HTERT RPE-1 (cell line): ENCODE measurements around the gene RAB9A.
"Not testable (repeated sequence)": the region's sequence is repeated elsewhere in the genome, so short reads cannot be mapped to it uniquely, and the experiment has no call there.

ENCODE experiments used
- in situ Hi-C: fragments of 300-500 bp; cut with MboI; formaldehyde crosslinking; loops from 4 replicates; pipeline ENCODE4 v1.14.3; 2020; ENCODE audit warnings: low sequenced_read_pairs

The RAB9A gene

GRCh38 chrX:13688958-13689740 is at the start of gene RAB9A:
Gene RAB9A (plus strand): TSS chrX:13689128. CDS start chrX:13708747, 19,619 bp downstream.
- in situ Hi-C loops = no loop called here

GRCh38 chrX:13641684-13642083 is 47.2 kb upstream of the RAB9A start:
- in situ Hi-C loops = not testable (repeated sequence)

- in situ Hi-C loops = no loop called here
Observed at GRCh38 chrX:13645464-13646153, 43.3 kb upstream of the RAB9A start.

- in situ Hi-C loops = no loop called here
Observed at GRCh38 chrX:13646154-13646549, 42.8 kb upstream of the RAB9A start.

- in situ Hi-C loops = no loop called here
Observed at GRCh38 chrX:13647709-13648212, 41.2 kb upstream of the RAB9A start.

GRCh38 chrX:13648336-13648735 is 40.6 kb upstream of the RAB9A start:
- in situ Hi-C loops = not testable (repeated sequence)

GRCh38 chrX:13649838-13650237 is 39.1 kb upstream of the RAB9A start:
- in situ Hi-C loops = no loop called here

- in situ Hi-C loops = no loop called here
Observed at GRCh38 chrX:13650318-13650717, 38.6 kb upstream of the RAB9A start.

- in situ Hi-C loops = no loop called here
Observed at GRCh38 chrX:13651150-13651549, 37.8 kb upstream of the RAB9A start.

- in situ Hi-C loops = no loop called here
Observed at GRCh38 chrX:13652287-13652793, 36.6 kb upstream of the RAB9A start.

GRCh38 chrX:13652850-13653693 is 35.9 kb upstream of the RAB9A start, which contains the start of gene TCEANC:
Gene TCEANC (plus strand): TSS chrX:13653141. CDS start chrX:13662509, 9,368 bp downstream.
- in situ Hi-C loops = no loop called here

- in situ Hi-C loops = no loop called here
Observed at GRCh38 chrX:13654116-13654515, 34.8 kb upstream of the RAB9A start.

GRCh38 chrX:13655674-13656073 is 33.3 kb upstream of the RAB9A start:
- in situ Hi-C loops = no loop called here

- in situ Hi-C loops = no loop called here
Observed at GRCh38 chrX:13658602-13659001, 30.3 kb upstream of the RAB9A start.

GRCh38 chrX:13659063-13659462 is 29.9 kb upstream of the RAB9A start:
- in situ Hi-C loops = no loop called here

- in situ Hi-C loops = no loop called here
Observed at GRCh38 chrX:13661735-13662288, 27.1 kb upstream of the RAB9A start.

- in situ Hi-C loops = no loop called here
Observed at GRCh38 chrX:13662355-13662791, 26.6 kb upstream of the RAB9A start.

GRCh38 chrX:13664020-13664419 is 24.9 kb upstream of the RAB9A start:
- in situ Hi-C loops = no loop called here

- in situ Hi-C loops = no loop called here
Observed at GRCh38 chrX:13666836-13667235, 22.1 kb upstream of the RAB9A start.

- in situ Hi-C loops = no loop called here
Observed at GRCh38 chrX:13667919-13668318, 21.0 kb upstream of the RAB9A start.
